GM23338 (cell line): ENCODE results near the gene LYPLAL1. TPM values are rescaled to one million over a fixed set of nuclear protein-coding genes. Genes with fewer than 3 reads are reported as not detected.
"Not testable (repeated sequence)": the region's sequence is repeated elsewhere in the genome, so short reads cannot be mapped to it uniquely, and the experiment has no call there.

Source experiments
- ATAC-seq: fragments of 200-7000 bp; cut with Tn5 transposase; 3 replicates; pipeline ENCODE4 v1.9.1; 2020
- DNase-seq: peaks from one replicate; pipeline ENCODE4 v3.0.0-alpha.2; 2015; ENCODE audit warnings: low spot score
- H2AFZ ChIP-seq: fragments of 200-600 bp; sonication (generic); 2 replicates; pipeline ENCODE4 v1.8.0; 2016; ENCODE audit warnings: antibody characterized with exemption, mild to moderate bottlenecking, moderate library complexity
- H3F3A ChIP-seq: fragments of 200-600 bp; sonication (generic); replicated peaks from 2 replicates; pipeline ENCODE4 v1.8.0; 2017; ENCODE audit warnings: antibody characterized with exemption, mixed run types, low read depth
- H3K27ac ChIP-seq: fragments of 200-600 bp; sonication (generic); 2 replicates; pipeline ENCODE4 v1.6.1; 2016; ENCODE audit warnings: low read depth
- H3K27me3 ChIP-seq: fragments of 200-600 bp; sonication (generic); 2 replicates; pipeline ENCODE4 v1.8.0; 2016; ENCODE audit warnings: mild to moderate bottlenecking, mixed run types, moderate library complexity; ENCODE audit not compliant: insufficient read depth
- H3K36me3 ChIP-seq: fragments of 200-600 bp; sonication (generic); 2 replicates; pipeline ENCODE4 v1.8.0; 2016; ENCODE audit warnings: mild to moderate bottlenecking; ENCODE audit not compliant: insufficient read depth
- H3K4me1 ChIP-seq: fragments of 200-600 bp; sonication (generic); 2 replicates; pipeline ENCODE4 v1.8.0; 2016; ENCODE audit warnings: mild to moderate bottlenecking, moderate library complexity; ENCODE audit not compliant: insufficient read depth
- H3K4me2 ChIP-seq: fragments of 200-600 bp; sonication (generic); 2 replicates; pipeline ENCODE4 v1.7.1; 2017; ENCODE audit warnings: mixed run types
- H3K4me3 ChIP-seq: fragments of 200-600 bp; sonication (generic); 2 replicates; pipeline ENCODE4 v1.6.1; 2016; ENCODE audit warnings: mixed run types
- H3K79me2 ChIP-seq: fragments of 200-600 bp; sonication (generic); replicated peaks from 2 replicates; pipeline ENCODE4 v1.8.0; 2017; ENCODE audit warnings: mild to moderate bottlenecking; ENCODE audit not compliant: insufficient read depth
- H3K9me2 ChIP-seq: fragments of 200-600 bp; sonication (generic); 2 replicates; pipeline ENCODE4 v1.8.0; 2017; ENCODE audit not compliant: insufficient read depth
- H4K20me1 ChIP-seq: fragments of 200-600 bp; sonication (generic); replicated peaks from 2 replicates; pipeline ENCODE4 v1.8.0; 2017; ENCODE audit warnings: mild to moderate bottlenecking; ENCODE audit not compliant: insufficient read depth
- H3K27ac Mint-ChIP-seq: 2 replicates; pipeline ENCODE4 v1.8.0; 2020; ENCODE audit warnings: inconsistent platforms, mild to moderate bottlenecking, moderate library complexity, mixed read lengths
- H3K27me3 Mint-ChIP-seq: 3 replicates; pipeline ENCODE4 v1.8.0; 2022; ENCODE audit warnings: low read depth, mild to moderate bottlenecking, moderate library complexity, mixed read lengths, inconsistent platforms; ENCODE audit not compliant: insufficient read depth, poor library complexity
- H3K36me3 Mint-ChIP-seq: 3 replicates; pipeline ENCODE4 v1.8.0; 2021; ENCODE audit warnings: low read depth, mild to moderate bottlenecking, inconsistent platforms, moderate library complexity, mixed read lengths
- H3K4me1 Mint-ChIP-seq: 3 replicates; pipeline ENCODE4 v1.8.0; 2020; ENCODE audit warnings: mild to moderate bottlenecking, inconsistent platforms, mixed read lengths
- H3K4me3 Mint-ChIP-seq: 3 replicates; pipeline ENCODE4 v1.8.0; 2021; ENCODE audit warnings: moderate library complexity, mild to moderate bottlenecking, inconsistent platforms, mixed read lengths
- H3K9me3 Mint-ChIP-seq: 3 replicates; pipeline ENCODE4 v1.8.0; 2020; ENCODE audit warnings: moderate library complexity, mild to moderate bottlenecking, inconsistent platforms, mixed read lengths
- EZH2 ChIP-seq: fragments of 200-600 bp; sonication (generic); IDR thresholded peaks from one replicate; pipeline ENCODE4 v1.8.0; 2017; ENCODE audit warnings: antibody characterized with exemption, mild to moderate bottlenecking, low read depth; ENCODE audit not compliant: unreplicated experiment
- EZH2phosphoT487 ChIP-seq: fragments of 200-600 bp; sonication (generic); IDR thresholded peaks from one replicate; pipeline ENCODE4 v1.8.1; 2018; ENCODE audit warnings: antibody characterized with exemption; ENCODE audit not compliant: unreplicated experiment
- JUNB ChIP-seq: IDR thresholded peaks from one replicate; pipeline ENCODE4 v1.6.1; 2016; ENCODE audit warnings: antibody characterized with exemption; ENCODE audit not compliant: unreplicated experiment
- NANOG ChIP-seq: IDR thresholded peaks from 2 replicates; pipeline ENCODE4 v1.6.1; 2016; ENCODE audit warnings: antibody characterized with exemption, borderline replicate concordance
- STAT1 ChIP-seq: IDR thresholded peaks from one replicate; pipeline ENCODE4 v1.6.1; 2016; ENCODE audit warnings: antibody characterized with exemption; ENCODE audit not compliant: unreplicated experiment
- polyA plus RNA-seq: library from polyadenylated mRNA; unstranded; fragments of >200 nt; fragmentation: Nextera tagmentation; extraction: Ambion mirVana; gene quantifications from 2 replicates; pipeline ENCODE4 v1.2.1, GENCODE V29; 2016
- total RNA-seq: library from RNA; depleted of rRNA; stranded (reverse); fragments of >200 nt; shearing (Covaris generic); gene quantifications from 2 replicates; pipeline ENCODE4 v1.2.3, GENCODE V29; 2014
- TF ChIP-seq, protein P1 (sequence below): fragments of 250-450 bp; sonication (Bioruptor Pico); IDR thresholded peaks from 2 replicates; pipeline ENCODE4 v1.5.0; 2020; ENCODE audit warnings: mild to moderate bottlenecking, moderate library complexity
- TF ChIP-seq, protein P2 (sequence below): IDR thresholded peaks from 2 replicates; pipeline ENCODE4 v1.6.1; 2016; ENCODE audit warnings: antibody characterized with exemption

LYPLAL1 gene
- total and polyA plus RNA-seq, 2 experiments from 2014 or later = 9.9 to 60.2 TPM

DNA sequence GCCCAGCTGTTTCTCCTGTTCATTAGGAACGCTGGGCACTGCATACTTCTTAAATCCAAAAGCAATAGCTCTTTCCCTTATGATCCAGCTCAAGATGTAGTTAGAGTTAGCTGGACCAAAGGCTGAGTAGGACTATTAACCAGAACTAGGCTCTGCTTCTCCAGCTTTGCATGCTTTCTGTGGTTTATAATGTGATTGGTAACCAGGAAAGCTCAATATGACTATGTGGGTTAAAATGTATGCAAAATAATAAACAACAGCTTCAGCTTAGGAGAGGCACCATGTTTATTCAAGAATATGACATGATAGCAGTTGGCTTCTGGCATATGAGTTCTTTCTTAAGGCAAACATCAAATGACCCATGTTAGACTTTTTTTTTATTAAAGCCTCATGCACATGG lies 73.8 kb downstream of the LYPLAL1 start:
- H3K4me1 Mint-ChIP-seq = peaks cover 4% of the 10 kb centered on the region; the same call in 2 of the 3 replicates
- no peak overlapping the region for H3K27ac ChIP-seq
- no peaks in the 10 kb centered on the region for H3K27me3 Mint-ChIP-seq
- no peak overlapping the region for H3K4me2 ChIP-seq
- no peak for DNase-seq
- no peaks in the 10 kb centered on the region for H3K9me3 Mint-ChIP-seq
- no peak overlapping the region for H3K27ac Mint-ChIP-seq
- H2AFZ ChIP-seq = no peak overlapping the region
- no peak overlapping the region for H3K4me3 ChIP-seq
- H3K27me3 ChIP-seq = no peaks in the 10 kb centered on the region
- ATAC-seq = no peak
- H3K4me3 Mint-ChIP-seq = no peak overlapping the region
- H3K79me2 ChIP-seq = no peaks in the 10 kb centered on the region
- H3K9me2 ChIP-seq = no peaks in the 10 kb centered on the region
- no peaks in the 10 kb centered on the region for H3K36me3 ChIP-seq
- no peaks in the 10 kb centered on the region for H4K20me1 ChIP-seq
- TF ChIP-seq STAT1 = no peak
- TF ChIP-seq, protein P1, sequence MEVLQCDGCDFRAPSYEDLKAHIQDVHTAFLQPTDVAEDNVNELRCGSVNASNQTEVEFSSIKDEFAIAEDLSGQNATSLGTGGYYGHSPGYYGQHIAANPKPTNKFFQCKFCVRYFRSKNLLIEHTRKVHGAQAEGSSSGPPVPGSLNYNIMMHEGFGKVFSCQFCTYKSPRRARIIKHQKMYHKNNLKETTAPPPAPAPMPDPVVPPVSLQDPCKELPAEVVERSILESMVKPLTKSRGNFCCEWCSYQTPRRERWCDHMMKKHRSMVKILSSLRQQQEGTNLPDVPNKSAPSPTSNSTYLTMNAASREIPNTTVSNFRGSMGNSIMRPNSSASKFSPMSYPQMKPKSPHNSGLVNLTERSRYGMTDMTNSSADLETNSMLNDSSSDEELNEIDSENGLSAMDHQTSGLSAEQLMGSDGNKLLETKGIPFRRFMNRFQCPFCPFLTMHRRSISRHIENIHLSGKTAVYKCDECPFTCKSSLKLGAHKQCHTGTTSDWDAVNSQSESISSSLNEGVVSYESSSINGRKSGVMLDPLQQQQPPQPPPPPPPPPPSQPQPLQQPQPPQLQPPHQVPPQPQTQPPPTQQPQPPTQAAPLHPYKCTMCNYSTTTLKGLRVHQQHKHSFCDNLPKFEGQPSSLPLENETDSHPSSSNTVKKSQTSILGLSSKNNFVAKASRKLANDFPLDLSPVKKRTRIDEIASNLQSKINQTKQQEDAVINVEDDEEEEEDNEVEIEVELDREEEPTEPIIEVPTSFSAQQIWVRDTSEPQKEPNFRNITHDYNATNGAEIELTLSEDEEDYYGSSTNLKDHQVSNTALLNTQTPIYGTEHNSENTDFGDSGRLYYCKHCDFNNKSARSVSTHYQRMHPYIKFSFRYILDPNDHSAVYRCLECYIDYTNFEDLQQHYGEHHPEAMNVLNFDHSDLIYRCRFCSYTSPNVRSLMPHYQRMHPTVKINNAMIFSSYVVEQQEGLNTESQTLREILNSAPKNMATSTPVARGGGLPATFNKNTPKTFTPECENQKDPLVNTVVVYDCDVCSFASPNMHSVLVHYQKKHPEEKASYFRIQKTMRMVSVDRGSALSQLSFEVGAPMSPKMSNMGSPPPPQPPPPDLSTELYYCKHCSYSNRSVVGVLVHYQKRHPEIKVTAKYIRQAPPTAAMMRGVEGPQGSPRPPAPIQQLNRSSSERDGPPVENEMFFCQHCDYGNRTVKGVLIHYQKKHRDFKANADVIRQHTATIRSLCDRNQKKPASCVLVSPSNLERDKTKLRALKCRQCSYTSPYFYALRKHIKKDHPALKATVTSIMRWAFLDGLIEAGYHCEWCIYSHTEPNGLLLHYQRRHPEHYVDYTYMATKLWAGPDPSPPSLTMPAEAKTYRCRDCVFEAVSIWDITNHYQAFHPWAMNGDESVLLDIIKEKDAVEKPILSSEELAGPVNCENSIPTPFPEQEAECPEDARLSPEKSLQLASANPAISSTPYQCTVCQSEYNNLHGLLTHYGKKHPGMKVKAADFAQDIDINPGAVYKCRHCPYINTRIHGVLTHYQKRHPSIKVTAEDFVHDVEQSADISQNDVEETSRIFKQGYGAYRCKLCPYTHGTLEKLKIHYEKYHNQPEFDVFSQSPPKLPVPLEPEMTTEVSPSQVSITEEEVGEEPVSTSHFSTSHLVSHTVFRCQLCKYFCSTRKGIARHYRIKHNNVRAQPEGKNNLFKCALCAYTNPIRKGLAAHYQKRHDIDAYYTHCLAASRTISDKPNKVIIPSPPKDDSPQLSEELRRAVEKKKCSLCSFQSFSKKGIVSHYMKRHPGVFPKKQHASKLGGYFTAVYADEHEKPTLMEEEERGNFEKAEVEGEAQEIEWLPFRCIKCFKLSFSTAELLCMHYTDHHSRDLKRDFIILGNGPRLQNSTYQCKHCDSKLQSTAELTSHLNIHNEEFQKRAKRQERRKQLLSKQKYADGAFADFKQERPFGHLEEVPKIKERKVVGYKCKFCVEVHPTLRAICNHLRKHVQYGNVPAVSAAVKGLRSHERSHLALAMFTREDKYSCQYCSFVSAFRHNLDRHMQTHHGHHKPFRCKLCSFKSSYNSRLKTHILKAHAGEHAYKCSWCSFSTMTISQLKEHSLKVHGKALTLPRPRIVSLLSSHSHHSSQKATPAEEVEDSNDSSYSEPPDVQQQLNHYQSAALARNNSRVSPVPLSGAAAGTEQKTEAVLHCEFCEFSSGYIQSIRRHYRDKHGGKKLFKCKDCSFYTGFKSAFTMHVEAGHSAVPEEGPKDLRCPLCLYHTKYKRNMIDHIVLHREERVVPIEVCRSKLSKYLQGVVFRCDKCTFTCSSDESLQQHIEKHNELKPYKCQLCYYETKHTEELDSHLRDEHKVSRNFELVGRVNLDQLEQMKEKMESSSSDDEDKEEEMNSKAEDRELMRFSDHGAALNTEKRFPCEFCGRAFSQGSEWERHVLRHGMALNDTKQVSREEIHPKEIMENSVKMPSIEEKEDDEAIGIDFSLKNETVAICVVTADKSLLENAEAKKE (CRISPR knock-in tag) = no peak
- no peak for TF ChIP-seq NANOG
- TF ChIP-seq JUNB = no peak
- no peak for TF ChIP-seq EZH2phosphoT487
- TF ChIP-seq, protein P2, sequence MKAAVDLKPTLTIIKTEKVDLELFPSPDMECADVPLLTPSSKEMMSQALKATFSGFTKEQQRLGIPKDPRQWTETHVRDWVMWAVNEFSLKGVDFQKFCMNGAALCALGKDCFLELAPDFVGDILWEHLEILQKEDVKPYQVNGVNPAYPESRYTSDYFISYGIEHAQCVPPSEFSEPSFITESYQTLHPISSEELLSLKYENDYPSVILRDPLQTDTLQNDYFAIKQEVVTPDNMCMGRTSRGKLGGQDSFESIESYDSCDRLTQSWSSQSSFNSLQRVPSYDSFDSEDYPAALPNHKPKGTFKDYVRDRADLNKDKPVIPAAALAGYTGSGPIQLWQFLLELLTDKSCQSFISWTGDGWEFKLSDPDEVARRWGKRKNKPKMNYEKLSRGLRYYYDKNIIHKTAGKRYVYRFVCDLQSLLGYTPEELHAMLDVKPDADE = no peak
- no peak for TF ChIP-seq EZH2
- no peaks in the 10 kb centered on the region for H3K4me1 ChIP-seq
- no peaks in the 10 kb centered on the region for H3F3A ChIP-seq
- H3K36me3 Mint-ChIP-seq = no peaks in the 10 kb centered on the region

DNA sequence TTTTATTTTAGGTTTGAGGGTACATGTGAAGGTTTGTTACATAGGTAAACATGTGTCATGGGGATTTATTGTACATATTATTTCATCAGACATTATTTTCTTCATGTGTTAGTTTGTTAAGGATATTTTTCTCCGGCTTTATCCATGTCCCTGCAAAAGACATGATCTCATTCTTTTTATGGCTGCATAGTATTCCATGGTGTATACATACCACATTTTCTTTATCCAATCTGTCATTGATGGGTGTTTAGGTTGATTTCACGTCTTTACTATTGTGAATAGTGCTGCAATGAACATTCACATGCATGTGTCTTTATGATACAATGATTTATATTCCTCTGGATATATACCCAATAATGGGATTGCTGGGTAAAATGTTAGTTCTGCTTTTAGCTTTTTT lies 76.8 kb downstream of the LYPLAL1 start:
- H3K9me2 ChIP-seq, H3K4me3 Mint-ChIP-seq, H3K9me3 Mint-ChIP-seq, H3K4me1 Mint-ChIP-seq, H3F3A ChIP-seq, H3K4me1 ChIP-seq, H3K4me3 ChIP-seq, DNase-seq, H3K27me3 Mint-ChIP-seq, H3K4me2 ChIP-seq, H3K36me3 Mint-ChIP-seq, H3K36me3 ChIP-seq, H3K27ac Mint-ChIP-seq, H4K20me1 ChIP-seq, H3K79me2 ChIP-seq, ATAC-seq, H2AFZ ChIP-seq, H3K27me3 ChIP-seq, H3K27ac ChIP-seq: not testable (repeated sequence)
